WTC11 (cell line): ENCODE measurements around the gene VAC14.

ENCODE experiments used
- CTCF ChIP-seq: fragments of 200-600 bp; IDR thresholded peaks from 2 replicates; pipeline ENCODE4 v1.8.0; 2022; ENCODE audit warnings: antibody characterized with exemption
- SP1 ChIP-seq: sonication (generic); formaldehyde crosslinking; conservative IDR thresholded peaks from 2 replicates; pipeline ENCODE4 v1.8.1; 2022; ENCODE audit warnings: missing genetic modification reagents

- TF ChIP-seq CTCF (no peak), SP1 (CRISPR knock-in tag) (no peak)
Measured at GRCh38 chr16:70725024-70725911, 75.7 kb downstream of the VAC14 start.
